ENCODE measurements around the gene FCRL2.

FCRL2 gene

GRCh38 chr1:157776971-157777391 is at the start of gene FCRL2:
FCRL2 (minus strand) TSS chr1:157777132; CDS start chr1:157777073, 59 bp downstream.
- DNase-seq (ENCODE audit: low read depth, low spot score): no peak

GRCh38 chr1:157820299-157820698 is 43.4 kb upstream of the FCRL2 start:
- no peak for DNase-seq (ENCODE audit: low read depth, low spot score)

- DNase-seq (ENCODE audit: low read depth, low spot score): no peak
These were observed 43.0 kb upstream of the FCRL2 start, which contains the start of gene FCRL1 for GRCh38 chr1:157819896-157820295. FCRL1 (minus strand) TSS chr1:157820120; CDS start chr1:157820037, 83 bp downstream.

GRCh38 chr1:157819215-157819614 is 42.3 kb upstream of the FCRL2 start:
- no peak for DNase-seq (ENCODE audit: low read depth, low spot score)

- DNase-seq (ENCODE audit: low read depth, low spot score): no peak
These were observed 36.3 kb upstream of the FCRL2 start for GRCh38 chr1:157813269-157813668.

GRCh38 chr1:157806431-157807149 is 29.7 kb upstream of the FCRL2 start:
- DNase-seq (ENCODE audit: low read depth, low spot score): no peak

- DNase-seq (ENCODE audit: low read depth, low spot score): no peak
These were observed 26.9 kb upstream of the FCRL2 start for GRCh38 chr1:157803851-157804250.

GRCh38 chr1:157799996-157800395 is 23.1 kb upstream of the FCRL2 start:
- DNase-seq (ENCODE audit: low read depth, low spot score): no peak

GRCh38 chr1:157798211-157798610 is 21.3 kb upstream of the FCRL2 start:
- DNase-seq (ENCODE audit: low read depth, low spot score): no peak

- DNase-seq (ENCODE audit: low read depth, low spot score): no peak
These were observed 8.3 kb upstream of the FCRL2 start for GRCh38 chr1:157785248-157785647.

- no peak for DNase-seq (ENCODE audit: low read depth, low spot score)
These were observed 7.9 kb upstream of the FCRL2 start for GRCh38 chr1:157784801-157785200.

- no peak for DNase-seq (ENCODE audit: low read depth, low spot score)
These were observed 6.0 kb upstream of the FCRL2 start for GRCh38 chr1:157782931-157783330.

GRCh38 chr1:157781048-157781447 is 4.1 kb upstream of the FCRL2 start:
- DNase-seq (ENCODE audit: low read depth, low spot score): no peak

GRCh38 chr1:157775101-157775870 is 1.6 kb downstream of the FCRL2 start:
- DNase-seq (ENCODE audit: low read depth, low spot score): no peak

GRCh38 chr1:157774412-157774811 is 2.5 kb downstream of the FCRL2 start:
- DNase-seq (ENCODE audit: low read depth, low spot score): no peak

- DNase-seq (ENCODE audit: low read depth, low spot score): no peak
These were observed 3.2 kb downstream of the FCRL2 start for GRCh38 chr1:157773493-157774350.

GRCh38 chr1:157771661-157772425 is 5.1 kb downstream of the FCRL2 start:
- no peak for DNase-seq (ENCODE audit: low read depth, low spot score)

GRCh38 chr1:157770442-157771043 is 6.4 kb downstream of the FCRL2 start:
- no peak for DNase-seq (ENCODE audit: low read depth, low spot score)

- DNase-seq (ENCODE audit: low read depth, low spot score): no peak
These were observed 10.1 kb downstream of the FCRL2 start for GRCh38 chr1:157766792-157767191.

GRCh38 chr1:157758018-157758417 is 18.9 kb downstream of the FCRL2 start:
- DNase-seq (ENCODE audit: low read depth, low spot score): no peak

GRCh38 chr1:157753611-157754010 is 23.3 kb downstream of the FCRL2 start:
- no peak for DNase-seq (ENCODE audit: low read depth, low spot score)
